SU-DHL-6 (cell line): ENCODE data around the gene STK26.
"Not testable (repeated sequence)": the region's sequence is repeated elsewhere in the genome, so short reads cannot be mapped to it uniquely, and the experiment has no call there.

Experiments
- H2AFZ ChIP-seq: fragments of 200-600 bp; sonication (generic); 2 replicates; pipeline ENCODE4 v1.6.1; 2014; ENCODE audit warnings: low read depth, mild to moderate bottlenecking, moderate library complexity, mixed read lengths, antibody characterized with exemption, low read length; ENCODE audit not compliant: severe bottlenecking
- H3F3A ChIP-seq: fragments of 200-600 bp; shearing (Covaris generic); 2 replicates; pipeline ENCODE4 v1.6.0; 2016; ENCODE audit warnings: antibody characterized with exemption, mild to moderate bottlenecking; ENCODE audit not compliant: insufficient read depth
- H3K27ac ChIP-seq: fragments of 200-600 bp; sonication (generic); 2 replicates; pipeline ENCODE4 v1.5.1; 2016; ENCODE audit warnings: low read depth, mild to moderate bottlenecking, low read length, moderate library complexity, mixed read lengths
- H3K27me3 ChIP-seq: fragments of 200-600 bp; sonication (generic), shearing (Covaris generic); 2 replicates; pipeline ENCODE4 v1.6.0; 2014; ENCODE audit warnings: mild to moderate bottlenecking, low read length
- H3K36me3 ChIP-seq: fragments of 200-600 bp; sonication (generic); 2 replicates; pipeline ENCODE4 v1.6.1; 2014; ENCODE audit warnings: mild to moderate bottlenecking, low read length, mixed read lengths
- H3K4me2 ChIP-seq: fragments of 300-600, 200-600 bp; shearing (Covaris generic), sonication (generic); 2 replicates; pipeline ENCODE4 v1.6.0; 2014; ENCODE audit warnings: low read length, low read depth, mild to moderate bottlenecking; ENCODE audit not compliant: poor library complexity, severe bottlenecking
- H3K4me3 ChIP-seq: fragments of 200-600 bp; sonication (generic); 2 replicates; pipeline ENCODE4 v1.5.1; 2014; ENCODE audit warnings: antibody characterized with exemption, low read length, mild to moderate bottlenecking, mixed read lengths; ENCODE audit not compliant: insufficient read depth, poor library complexity, severe bottlenecking
- H3K79me2 ChIP-seq: fragments of 200-600 bp; sonication (generic); 2 replicates; pipeline ENCODE4 v1.6.1; 2014; ENCODE audit warnings: mild to moderate bottlenecking, low read length, moderate library complexity; ENCODE audit not compliant: insufficient read depth
- H3K9ac ChIP-seq: fragments of 200-600 bp; sonication (generic); 2 replicates; pipeline ENCODE4 v1.7.0; 2014; ENCODE audit warnings: mild to moderate bottlenecking, low read length
- H3K9me2 ChIP-seq: fragments of 200-600 bp; sonication (generic); replicated peaks from 2 replicates; pipeline ENCODE4 v1.6.1; 2014; ENCODE audit warnings: low read length; ENCODE audit not compliant: insufficient read depth
- H3K9me3 ChIP-seq: fragments of 200-600 bp; sonication (generic); 2 replicates; pipeline ENCODE4 v1.6.1; 2014; ENCODE audit warnings: low read length, mixed read lengths; ENCODE audit not compliant: insufficient read depth
- H4K20me1 ChIP-seq: fragments of 200-600 bp; sonication (generic); 2 replicates; pipeline ENCODE4 v1.6.1; 2014; ENCODE audit warnings: low read depth, mild to moderate bottlenecking, antibody characterized with exemption, low read length, moderate library complexity, mixed read lengths
- CTCF ChIP-seq: fragments of 200-600 bp; sonication (generic); IDR thresholded peaks from one replicate; pipeline ENCODE4 v1.5.1; 2017; ENCODE audit warnings: antibody characterized with exemption, mild to moderate bottlenecking, low read length, moderate library complexity; ENCODE audit not compliant: insufficient read depth, poor library complexity, severe bottlenecking
- EZH2phosphoT487 ChIP-seq: fragments of 200-600 bp; sonication (generic), shearing (Covaris generic); conservative IDR thresholded peaks from 2 replicates; pipeline ENCODE4 v1.6.1; 2018; ENCODE audit warnings: mild to moderate bottlenecking, antibody characterized with exemption, low read length, moderate library complexity, mixed read lengths

The STK26 gene

DNA sequence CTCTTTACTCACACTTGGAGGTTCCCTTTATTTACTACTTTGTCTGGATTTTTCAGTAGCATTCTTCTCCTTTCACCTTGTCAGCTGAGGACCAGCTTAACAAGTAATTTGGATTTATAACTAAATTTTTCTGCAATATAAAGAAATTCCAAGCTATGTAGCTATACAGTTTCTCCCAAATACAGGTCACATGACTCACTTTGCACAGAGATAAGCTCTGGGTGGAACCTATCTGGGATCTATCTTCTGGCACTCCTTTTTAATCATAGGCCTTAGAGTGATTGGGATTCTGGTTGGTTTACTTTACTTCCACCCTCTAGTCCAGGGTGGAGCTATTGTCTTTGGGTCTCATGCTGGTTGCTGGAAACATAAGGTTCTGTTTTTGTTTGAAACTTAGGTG, 34.9 kb upstream of the STK26 start:
- no peak overlapping the region for H3K27ac ChIP-seq
- no peaks in the 10 kb centered on the region for H3F3A ChIP-seq
- TF ChIP-seq CTCF (no peak), EZH2phosphoT487 (no peak)
- H3K27me3 ChIP-seq, result no peaks in the 10 kb centered on the region
- no peaks in the 10 kb centered on the region for H3K9me2 ChIP-seq
- H3K79me2 ChIP-seq, result no peaks in the 10 kb centered on the region
- H3K36me3 ChIP-seq, result no peaks in the 10 kb centered on the region
- no peak overlapping the region for H3K4me2 ChIP-seq
- H3K9ac ChIP-seq, result no peak overlapping the region
- H3K9me3 ChIP-seq, result no peaks in the 10 kb centered on the region
- no peak overlapping the region for H3K4me3 ChIP-seq
- no peaks in the 10 kb centered on the region for H4K20me1 ChIP-seq
- H2AFZ ChIP-seq, result no peak overlapping the region

DNA sequence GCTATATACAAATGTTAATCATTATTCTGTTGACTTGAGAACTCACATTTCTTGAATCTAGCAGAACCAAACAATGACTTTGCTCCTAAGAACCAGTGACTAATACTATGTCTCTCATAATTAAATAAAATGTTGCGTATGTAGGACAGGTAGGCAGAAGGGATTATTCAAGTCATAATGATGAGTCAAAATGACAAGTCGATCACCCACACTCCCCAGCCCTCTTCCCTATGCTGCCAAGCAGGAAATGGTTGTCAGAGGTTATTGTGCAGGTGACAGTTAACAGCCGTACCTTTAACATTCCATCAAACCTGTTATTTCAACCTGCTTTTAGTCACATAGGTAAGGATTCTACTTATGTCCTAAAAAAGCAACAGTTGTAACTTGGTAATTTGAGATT, 22.0 kb upstream of the STK26 start:
- H3K27me3 ChIP-seq, result no peaks in the 10 kb centered on the region
- no peak overlapping the region for H3K4me3 ChIP-seq
- no peaks in the 10 kb centered on the region for H3K9me3 ChIP-seq
- no peaks in the 10 kb centered on the region for H3K79me2 ChIP-seq
- no peak overlapping the region for H3K9ac ChIP-seq
- no peaks in the 10 kb centered on the region for H3F3A ChIP-seq
- H3K27ac ChIP-seq, result no peak overlapping the region
- TF ChIP-seq CTCF (no peak), EZH2phosphoT487 (no peak)
- no peak overlapping the region for H2AFZ ChIP-seq
- no peak overlapping the region for H3K4me2 ChIP-seq
- no peaks in the 10 kb centered on the region for H3K36me3 ChIP-seq
- H4K20me1 ChIP-seq, result no peaks in the 10 kb centered on the region
- H3K9me2 ChIP-seq, result no peaks in the 10 kb centered on the region

- Histone ChIP-seq H4K20me1 (no peaks in the 10 kb centered on the region), H3F3A (no peaks in the 10 kb centered on the region), H2AFZ (no peak overlapping the region), H3K27ac (no peak overlapping the region), H3K9me2 (no peaks in the 10 kb centered on the region), H3K79me2 (no peaks in the 10 kb centered on the region), H3K36me3 (no peaks in the 10 kb centered on the region), H3K9ac (no peak overlapping the region), H3K27me3 (no peaks in the 10 kb centered on the region), H3K9me3 (no peaks in the 10 kb centered on the region), H3K4me2 (no peak overlapping the region), H3K4me3 (no peak overlapping the region)
- no peak for TF ChIP-seq EZH2phosphoT487
- no peak for TF ChIP-seq CTCF
These were observed 18.4 kb upstream of the STK26 start for GRCh38 chrX:132004728-132005127.

DNA sequence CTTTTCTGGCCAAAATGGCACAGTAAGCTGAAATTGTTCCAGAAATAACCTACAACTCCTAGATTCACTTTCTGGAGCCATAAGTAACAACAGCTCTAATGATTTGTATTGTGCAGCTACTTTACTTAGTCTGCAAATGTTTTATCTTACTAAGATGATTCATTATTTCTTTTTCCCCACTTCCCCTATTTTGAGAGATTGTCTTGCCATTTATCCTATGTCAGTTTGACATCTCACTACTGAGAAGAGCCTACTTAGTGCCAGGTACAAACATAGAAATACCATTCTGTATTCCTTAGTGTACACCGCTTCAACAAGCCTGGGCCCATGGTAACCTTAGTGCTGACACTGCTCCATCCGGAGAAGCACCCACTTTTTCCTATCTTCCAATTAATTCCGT, 13.8 kb upstream of the STK26 start:
- Histone ChIP-seq H3K4me3 (no peak overlapping the region), H3K79me2 (no peaks in the 10 kb centered on the region), H3K27ac (no peak overlapping the region), H3K36me3 (no peaks in the 10 kb centered on the region), H3K9me3 (no peaks in the 10 kb centered on the region), H4K20me1 (no peaks in the 10 kb centered on the region), H3K27me3 (no peaks in the 10 kb centered on the region), H3F3A (no peaks in the 10 kb centered on the region), H3K4me2 (no peak overlapping the region), H3K9me2 (no peaks in the 10 kb centered on the region), H3K9ac (no peak overlapping the region), H2AFZ (no peak overlapping the region)
- TF ChIP-seq CTCF (no peak), EZH2phosphoT487 (no peak)

DNA sequence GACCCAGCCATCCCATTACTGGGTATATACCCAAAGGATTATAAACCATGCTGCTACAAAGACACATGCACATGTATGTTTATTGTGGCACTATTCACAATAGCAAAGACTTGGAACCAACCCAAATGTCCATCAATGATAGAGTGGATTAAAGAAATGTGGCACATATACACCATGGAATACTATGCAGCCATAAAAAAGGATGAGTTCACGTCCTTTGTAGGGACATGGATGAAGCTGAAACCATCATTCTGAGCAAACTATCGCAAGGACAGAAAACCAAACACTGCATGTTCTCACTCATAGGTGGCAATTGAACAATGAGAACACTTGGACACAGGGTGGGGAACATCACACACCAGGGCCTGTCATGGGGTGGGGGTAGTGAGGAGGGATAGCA, 12.9 kb upstream of the STK26 start:
- H3K79me2 ChIP-seq, H3K4me3 ChIP-seq, H2AFZ ChIP-seq, H3K27ac ChIP-seq, H3K27me3 ChIP-seq, H3K36me3 ChIP-seq, H3F3A ChIP-seq, H3K9me3 ChIP-seq, H3K9ac ChIP-seq, H3K4me2 ChIP-seq, H3K9me2 ChIP-seq, H4K20me1 ChIP-seq: not testable (repeated sequence)
